HepG2 (cell line): ENCODE results near the gene GSKIP. TPM values are rescaled to one million over a fixed set of nuclear protein-coding genes. Genes with fewer than 3 reads are reported as not detected.

Experiments
- CREM ChIP-seq, 2 experiments: sonication (generic) in 1 of 2; formaldehyde crosslinking in 1 of 2; IDR thresholded peaks; 2 replicates each; pipeline versions ENCODE4 v1.4.0 to v1.6.1; 2016 to 2020; ENCODE audit warnings: antibody characterized with exemption in 1 of 2, mild to moderate bottlenecking in 1 of 2, missing genetic modification reagents in 1 of 2
- RXRB ChIP-seq: IDR thresholded peaks from 2 replicates; pipeline ENCODE4 v1.6.1; 2016; ENCODE audit warnings: borderline replicate concordance, missing genetic modification reagents, missing compliant biosample characterization
- SOX13 ChIP-seq, 3 experiments: fragments of 450-650 bp in 1 of 3; sonication (generic) in 1 of 3; formaldehyde crosslinking in 1 of 3; IDR thresholded peaks in 2 of 3; conservative IDR thresholded peaks in 1 of 3; 2 replicates each; pipeline versions ENCODE4 v1.5.0 to v1.6.1; 2016 to 2020; ENCODE audit warnings: antibody characterized with exemption in 1 of 3, mild to moderate bottlenecking in 1 of 3, missing compliant biosample characterization in 1 of 3, missing genetic modification reagents in 1 of 3, moderate library complexity in 1 of 3
- SOX5 ChIP-seq: IDR thresholded peaks from 2 replicates; pipeline ENCODE4 v1.6.1; 2016; ENCODE audit warnings: borderline replicate concordance
- THAP11 ChIP-seq: IDR thresholded peaks from 2 replicates; pipeline ENCODE4 v1.6.1; 2016; ENCODE audit warnings: missing biosample characterization, missing genetic modification reagents
- U2AF1 ChIP-seq: fragments of 200-400 bp; formaldehyde crosslinking; optimal IDR thresholded peaks from 2 replicates; pipeline ENCODE3; 2017; ENCODE audit warnings: mild to moderate bottlenecking, low read depth, low read length
- ZKSCAN8 ChIP-seq: IDR thresholded peaks from 2 replicates; pipeline ENCODE4 v1.6.1; 2016; ENCODE audit warnings: borderline replicate concordance, missing genetic modification reagents, missing compliant biosample characterization
- ZNF256 ChIP-seq: sonication (generic); formaldehyde crosslinking; conservative IDR thresholded peaks from 2 replicates; pipeline ENCODE4 v1.4.0; 2020; ENCODE audit warnings: missing genetic modification reagents
- ZNF383 ChIP-seq: sonication (generic); formaldehyde crosslinking; IDR thresholded peaks from 2 replicates; pipeline ENCODE4 v1.4.0; 2020; ENCODE audit warnings: missing genetic modification reagents, mild to moderate bottlenecking, borderline replicate concordance
- polyA plus RNA-seq, 8 experiments: library from polyadenylated mRNA; depleted of rRNA in 3 of 8; stranded (reverse) in 7 of 8; unstranded in 1 of 8; fragments of >200 nt; fragmentation: Illumina TruSeq in 4 of 8; extraction: Trizol in 4 of 8; gene quantifications; 2 replicates each; pipeline versions ENCODE4 v1.2.1 to v1.2.3, GENCODE V29; 2011 to 2016; ENCODE audit warnings: low read depth in 4 of 8, missing spikeins in 1 of 8, mixed read lengths in 1 of 8; ENCODE audit not compliant: insufficient read depth in 1 of 8
- total RNA-seq, 5 experiments: library from RNA; depleted of rRNA; stranded (reverse); fragments of >200 nt; fragmentation: Illumina TruSeq; extraction: Trizol; gene quantifications; 2 replicates each; pipeline ENCODE4 v1.2.3, GENCODE V29; 2016; ENCODE audit warnings: low read depth in 1 of 5
- TF ChIP-seq, protein P1 (sequence below): sonication (generic); formaldehyde crosslinking; conservative IDR thresholded peaks from 2 replicates; pipeline ENCODE4 v1.8.0; 2022; ENCODE audit warnings: mild to moderate bottlenecking, moderate library complexity, missing genetic modification reagents
- TF ChIP-seq, protein P2 (sequence below): sonication (generic); formaldehyde crosslinking; IDR thresholded peaks from 2 replicates; pipeline ENCODE4 v1.4.0; 2020; ENCODE audit warnings: missing genetic modification reagents, borderline replicate concordance

GSKIP gene
- total and polyA plus RNA-seq, 2 of the 13 experiments (the other 11 are each of a cell fraction or from before 2014, with no cell fraction given): 12.5 to 27.3 TPM

DNA sequence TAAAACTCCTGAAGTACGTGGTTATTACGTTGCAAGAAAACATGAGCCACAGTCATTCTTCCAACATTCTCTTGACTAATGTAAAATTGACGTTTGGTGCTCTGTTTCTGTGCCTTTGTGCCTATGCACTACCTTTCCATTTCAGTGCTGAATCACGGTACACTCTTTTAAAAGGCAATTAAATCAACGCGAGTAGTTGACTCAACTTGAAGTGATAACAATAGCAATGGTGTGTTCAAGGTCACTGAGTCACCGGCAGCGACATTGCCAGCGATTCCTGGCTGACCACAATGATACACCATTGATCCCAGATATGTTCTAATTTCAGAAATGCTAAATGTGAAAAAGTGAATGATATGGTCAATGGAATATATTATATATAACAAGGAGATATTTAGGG lies 46.4 kb downstream of the GSKIP start (continued):
- TF ChIP-seq, protein P1, sequence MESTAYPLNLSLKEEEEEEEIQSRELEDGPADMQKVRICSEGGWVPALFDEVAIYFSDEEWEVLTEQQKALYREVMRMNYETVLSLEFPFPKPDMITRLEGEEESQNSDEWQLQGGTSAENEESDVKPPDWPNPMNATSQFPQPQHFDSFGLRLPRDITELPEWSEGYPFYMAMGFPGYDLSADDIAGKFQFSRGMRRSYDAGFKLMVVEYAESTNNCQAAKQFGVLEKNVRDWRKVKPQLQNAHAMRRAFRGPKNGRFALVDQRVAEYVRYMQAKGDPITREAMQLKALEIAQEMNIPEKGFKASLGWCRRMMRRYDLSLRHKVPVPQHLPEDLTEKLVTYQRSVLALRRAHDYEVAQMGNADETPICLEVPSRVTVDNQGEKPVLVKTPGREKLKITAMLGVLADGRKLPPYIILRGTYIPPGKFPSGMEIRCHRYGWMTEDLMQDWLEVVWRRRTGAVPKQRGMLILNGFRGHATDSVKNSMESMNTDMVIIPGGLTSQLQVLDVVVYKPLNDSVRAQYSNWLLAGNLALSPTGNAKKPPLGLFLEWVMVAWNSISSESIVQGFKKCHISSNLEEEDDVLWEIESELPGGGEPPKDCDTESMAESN (CRISPR knock-in tag): no peak
- TF ChIP-seq THAP11 (CRISPR knock-in tag) (no peak), ZKSCAN8 (CRISPR knock-in tag) (no peak), SOX5 (CRISPR knock-in tag) (peak; percentile 80; the same call in 1 of the 2 replicates), U2AF1 (no peak), ZNF383 (CRISPR knock-in tag) (no peak), ZNF256 (CRISPR knock-in tag) (no peak), RXRB (CRISPR knock-in tag) (no peak), SOX13 (IDR thresholded peaks at IDR 0.05) (no peak), SOX13 (CRISPR knock-in tag; conservative IDR thresholded peaks at IDR 0.05 in 1 of 2, IDR thresholded peaks at IDR 0.05 in 1 of 2) (peak in 1 of 2 experiments; percentile 77; a peak in 2 of 4 replicates), CREM (IDR thresholded peaks at IDR 0.05) (no peak), CREM (CRISPR knock-in tag; IDR thresholded peaks at IDR 0.05) (no peak)
- TF ChIP-seq, protein P2, sequence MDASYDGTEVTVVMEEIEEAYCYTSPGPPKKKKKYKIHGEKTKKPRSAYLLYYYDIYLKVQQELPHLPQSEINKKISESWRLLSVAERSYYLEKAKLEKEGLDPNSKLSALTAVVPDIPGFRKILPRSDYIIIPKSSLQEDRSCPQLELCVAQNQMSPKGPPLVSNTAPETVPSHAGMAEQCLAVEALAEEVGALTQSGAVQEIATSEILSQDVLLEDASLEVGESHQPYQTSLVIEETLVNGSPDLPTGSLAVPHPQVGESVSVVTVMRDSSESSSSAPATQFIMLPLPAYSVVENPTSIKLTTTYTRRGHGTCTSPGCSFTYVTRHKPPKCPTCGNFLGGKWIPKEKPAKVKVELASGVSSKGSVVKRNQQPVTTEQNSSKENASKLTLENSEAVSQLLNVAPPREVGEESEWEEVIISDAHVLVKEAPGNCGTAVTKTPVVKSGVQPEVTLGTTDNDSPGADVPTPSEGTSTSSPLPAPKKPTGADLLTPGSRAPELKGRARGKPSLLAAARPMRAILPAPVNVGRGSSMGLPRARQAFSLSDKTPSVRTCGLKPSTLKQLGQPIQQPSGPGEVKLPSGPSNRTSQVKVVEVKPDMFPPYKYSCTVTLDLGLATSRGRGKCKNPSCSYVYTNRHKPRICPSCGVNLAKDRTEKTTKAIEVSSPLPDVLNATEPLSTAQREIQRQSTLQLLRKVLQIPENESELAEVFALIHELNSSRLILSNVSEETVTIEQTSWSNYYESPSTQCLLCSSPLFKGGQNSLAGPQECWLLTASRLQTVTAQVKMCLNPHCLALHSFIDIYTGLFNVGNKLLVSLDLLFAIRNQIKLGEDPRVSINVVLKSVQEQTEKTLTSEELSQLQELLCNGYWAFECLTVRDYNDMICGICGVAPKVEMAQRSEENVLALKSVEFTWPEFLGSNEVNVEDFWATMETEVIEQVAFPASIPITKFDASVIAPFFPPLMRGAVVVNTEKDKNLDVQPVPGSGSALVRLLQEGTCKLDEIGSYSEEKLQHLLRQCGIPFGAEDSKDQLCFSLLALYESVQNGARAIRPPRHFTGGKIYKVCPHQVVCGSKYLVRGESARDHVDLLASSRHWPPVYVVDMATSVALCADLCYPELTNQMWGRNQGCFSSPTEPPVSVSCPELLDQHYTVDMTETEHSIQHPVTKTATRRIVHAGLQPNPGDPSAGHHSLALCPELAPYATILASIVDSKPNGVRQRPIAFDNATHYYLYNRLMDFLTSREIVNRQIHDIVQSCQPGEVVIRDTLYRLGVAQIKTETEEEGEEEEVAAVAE (CRISPR knock-in tag): no peak
